GM18858 (cell line): Measurements from ENCODE around the gene STC2.
"Not testable (repeated sequence)": the region's sequence is repeated elsewhere in the genome, so short reads cannot be mapped to it uniquely, and the experiment has no call there.

Experiments used
- ATAC-seq: cut with Tn5 transposase; IDR thresholded peaks from one replicate; pipeline ENCODE4 v1.9.1; 2021; ENCODE audit not compliant: unreplicated experiment

Gene STC2, protein sequence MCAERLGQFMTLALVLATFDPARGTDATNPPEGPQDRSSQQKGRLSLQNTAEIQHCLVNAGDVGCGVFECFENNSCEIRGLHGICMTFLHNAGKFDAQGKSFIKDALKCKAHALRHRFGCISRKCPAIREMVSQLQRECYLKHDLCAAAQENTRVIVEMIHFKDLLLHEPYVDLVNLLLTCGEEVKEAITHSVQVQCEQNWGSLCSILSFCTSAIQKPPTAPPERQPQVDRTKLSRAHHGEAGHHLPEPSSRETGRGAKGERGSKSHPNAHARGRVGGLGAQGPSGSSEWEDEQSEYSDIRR

DNA sequence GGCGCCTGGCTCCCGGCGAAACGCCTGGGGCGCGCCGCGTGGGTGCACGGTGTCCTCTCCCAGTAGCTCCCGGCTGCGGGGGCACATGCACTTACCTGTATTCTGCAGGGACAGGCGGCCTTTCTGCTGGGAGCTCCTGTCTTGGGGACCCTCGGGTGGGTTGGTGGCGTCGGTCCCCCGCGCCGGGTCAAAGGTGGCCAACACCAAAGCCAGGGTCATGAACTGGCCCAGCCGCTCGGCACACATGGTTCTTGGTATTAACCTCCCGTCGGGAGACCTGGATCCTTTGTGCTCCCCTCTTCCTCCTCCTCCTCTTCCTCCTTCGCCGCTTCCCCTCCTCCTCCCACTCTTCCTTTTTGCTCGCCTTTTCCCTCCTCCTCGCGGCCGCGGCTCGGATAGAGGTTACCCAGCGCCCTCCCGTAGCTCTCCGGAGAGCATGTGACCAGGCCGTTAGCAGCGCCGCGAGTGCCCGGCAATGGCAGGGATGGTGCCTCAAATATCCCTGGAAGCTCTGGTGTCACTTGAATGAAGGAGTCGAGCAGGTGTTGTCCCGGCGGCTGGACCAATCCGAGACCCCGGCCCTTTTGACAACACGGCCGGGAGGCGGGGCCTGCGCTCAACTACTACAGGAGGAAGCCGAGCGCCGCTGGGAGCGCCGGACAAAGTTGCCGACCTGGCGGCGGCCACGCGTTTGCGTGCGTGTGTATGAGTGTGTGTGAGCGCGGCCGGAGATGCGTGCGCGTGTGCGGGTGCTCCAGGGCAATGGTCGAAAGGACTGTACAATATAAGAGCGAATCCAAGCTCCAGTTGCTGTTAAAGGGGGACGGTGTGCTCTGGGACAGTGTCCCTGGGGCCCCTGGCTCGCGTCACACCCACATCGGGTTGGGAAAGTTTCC is at the start of gene STC2:
STC2 (minus strand) TSS at position 467 of the 896 bp plus-strand sequence; CDS start at position 246, 221 bp downstream.
- ATAC-seq = peak; percentile 26

DNA sequence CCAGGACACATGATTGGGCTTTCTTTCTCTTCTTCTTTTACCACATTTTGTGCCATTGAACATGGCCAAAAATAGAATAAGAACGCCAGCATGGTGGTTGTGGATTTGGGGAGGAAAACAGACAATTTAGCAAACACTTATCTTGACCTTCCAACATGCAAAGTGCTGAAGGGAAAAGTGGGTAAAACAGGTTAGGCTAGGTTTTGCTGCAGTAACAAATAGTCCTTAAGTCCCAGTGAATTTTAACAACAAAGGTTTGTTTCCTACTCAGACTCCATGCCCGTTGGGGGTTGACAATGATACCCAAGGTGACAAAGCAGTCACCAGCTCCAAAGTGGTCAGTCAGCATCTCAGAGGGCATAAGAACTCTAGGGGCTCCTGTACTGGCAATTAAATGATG is 43.2 kb upstream of the STC2 start:
- ATAC-seq = no peak

DNA sequence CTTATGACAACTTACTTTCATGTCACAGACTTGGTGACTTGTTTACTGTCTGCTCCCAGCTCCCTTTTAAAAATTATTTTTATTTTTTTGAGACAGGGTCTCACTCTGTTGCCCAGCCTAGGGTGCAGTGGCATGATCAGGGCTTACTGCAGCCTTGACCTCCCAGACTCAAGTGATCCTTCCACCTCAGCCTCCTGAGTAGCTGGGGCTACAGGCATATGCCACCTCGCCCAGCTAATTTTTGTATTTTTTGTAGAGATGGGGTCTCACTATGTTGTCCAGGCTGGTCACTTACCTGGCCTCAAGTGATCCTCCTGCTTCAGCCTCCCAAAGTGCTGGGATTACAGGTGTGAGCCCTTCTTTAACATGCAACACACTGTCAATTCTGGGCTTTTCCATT is 35.2 kb upstream of the STC2 start:
- ATAC-seq = not testable (repeated sequence)

DNA sequence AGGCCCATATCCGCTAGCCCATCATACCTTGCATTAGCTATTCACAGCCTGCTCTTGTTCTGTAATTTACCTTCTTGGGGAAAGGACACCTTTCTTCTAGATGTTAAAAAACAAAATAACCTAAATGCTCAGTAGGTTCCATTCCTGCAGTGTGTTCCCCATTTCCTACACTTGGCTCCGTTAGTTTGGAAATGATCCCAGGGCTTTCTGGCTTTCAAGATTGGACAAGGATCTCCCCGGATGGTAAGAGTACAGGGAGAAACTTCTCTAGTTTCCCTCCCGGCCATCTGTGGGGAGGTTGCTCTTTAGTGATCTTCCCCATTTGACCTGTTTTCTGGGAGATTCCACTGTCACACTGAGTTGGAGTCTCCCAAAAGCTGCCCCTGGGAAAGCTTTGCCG is 27.3 kb upstream of the STC2 start:
- no peak for ATAC-seq

DNA sequence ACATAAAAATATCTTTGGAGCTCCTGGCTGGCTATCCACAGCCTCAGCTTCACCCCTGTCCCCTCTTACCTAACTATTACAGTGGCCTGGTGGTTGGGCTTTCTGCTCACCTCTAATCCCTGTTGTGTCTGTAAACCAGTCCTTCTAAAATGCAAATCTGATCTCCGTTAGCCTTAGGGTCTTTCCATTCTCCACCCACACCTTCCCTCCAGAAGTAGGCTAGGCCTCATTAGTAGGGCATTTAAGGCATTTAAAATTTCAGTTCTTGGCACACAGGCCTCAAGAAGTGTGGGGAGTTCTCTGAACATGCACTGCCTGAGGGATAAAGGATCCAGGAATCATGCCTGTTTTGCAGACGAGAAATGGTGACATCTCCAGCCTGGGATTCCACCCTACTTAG is 26.4 kb upstream of the STC2 start:
- no peak for ATAC-seq

DNA sequence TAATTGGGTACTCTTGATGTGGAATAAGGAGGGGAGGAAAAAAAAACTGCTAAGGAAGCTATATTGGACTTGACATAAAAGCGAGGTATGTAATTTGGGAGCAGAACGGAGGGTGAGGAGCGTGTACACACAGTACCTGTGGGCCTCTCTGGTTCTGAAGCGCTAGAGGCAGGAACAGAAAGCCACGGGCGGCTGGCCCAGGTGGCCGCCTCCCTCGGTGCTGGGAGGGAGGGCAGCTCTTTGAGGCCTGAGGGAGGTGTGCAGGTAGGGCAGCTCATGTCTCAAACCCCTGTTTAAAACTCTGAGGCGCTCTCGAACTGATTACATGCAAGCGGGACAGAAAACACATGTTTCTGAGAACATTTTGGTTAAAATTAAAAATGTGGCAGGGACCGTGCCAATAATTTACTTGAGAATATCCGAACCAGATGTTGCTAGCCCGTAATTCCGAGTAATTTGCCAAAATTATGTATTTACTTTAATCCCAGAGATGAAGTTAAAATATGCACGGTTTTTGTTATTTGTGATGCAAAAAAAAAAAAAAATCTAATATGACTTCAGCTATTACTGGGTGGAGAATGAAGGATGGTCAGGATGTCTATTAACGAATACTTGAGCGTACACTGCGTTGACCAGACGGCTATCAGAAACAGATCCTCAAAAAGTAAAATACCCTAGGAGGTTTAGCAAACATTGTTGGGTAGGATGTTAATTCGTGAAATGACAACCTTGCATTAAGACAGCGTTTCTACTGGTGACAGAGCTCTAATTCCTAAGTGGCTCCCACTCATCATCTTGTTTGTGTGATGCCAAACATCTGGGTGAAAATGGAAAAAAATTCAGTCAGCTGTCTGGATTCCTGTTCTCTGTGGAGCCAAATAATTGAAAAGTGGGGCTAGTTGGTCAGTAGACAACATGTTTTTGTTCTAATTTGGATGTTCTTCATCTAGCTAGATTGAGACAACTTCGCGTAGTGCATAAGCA is 24.4 kb upstream of the STC2 start:
- ATAC-seq = no peak

DNA sequence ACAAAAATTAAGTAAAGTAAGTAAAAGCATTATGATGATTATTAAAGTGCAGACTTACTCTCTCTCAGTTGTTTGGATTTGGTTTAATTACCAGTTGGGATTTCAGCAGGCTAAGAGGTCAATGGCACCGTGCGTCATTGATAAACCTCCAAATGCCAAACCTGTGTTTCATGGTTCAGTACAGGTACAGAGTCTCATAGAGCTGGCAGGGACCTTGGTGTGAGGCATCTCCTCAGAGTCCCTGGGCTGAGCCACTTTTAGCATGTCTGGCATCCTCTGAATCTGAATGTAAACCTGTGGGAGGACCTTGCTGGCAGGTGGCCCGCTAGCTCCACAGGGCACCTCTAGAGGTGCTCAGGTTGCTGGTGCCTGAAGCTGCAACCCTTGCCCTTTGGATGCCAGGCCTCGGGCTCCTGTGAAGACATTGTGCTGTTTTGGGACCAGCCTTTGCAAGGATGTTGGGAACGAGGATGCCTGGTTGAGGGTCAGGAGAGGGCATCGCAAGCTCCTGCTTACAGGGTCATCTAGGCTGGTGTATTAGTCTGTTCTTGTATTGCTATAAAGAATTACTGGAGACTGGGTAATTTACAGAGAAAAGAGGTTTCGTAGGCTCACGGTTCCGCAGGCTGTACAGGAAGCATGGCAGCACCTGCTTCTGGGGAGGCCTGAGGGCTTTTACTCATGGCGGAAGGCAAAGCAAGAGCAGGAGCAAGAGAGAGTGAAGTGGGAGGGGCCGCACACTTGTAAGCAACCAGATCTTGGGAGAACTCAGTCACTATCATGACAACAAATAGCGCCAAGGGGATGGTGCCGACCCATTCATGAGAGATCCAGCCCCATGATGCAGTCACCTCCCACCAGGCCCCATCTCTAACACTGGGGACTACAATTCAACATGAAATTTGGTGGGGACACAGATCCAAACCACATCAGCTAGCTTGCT is 14.9 kb upstream of the STC2 start:
- ATAC-seq = no peak

DNA sequence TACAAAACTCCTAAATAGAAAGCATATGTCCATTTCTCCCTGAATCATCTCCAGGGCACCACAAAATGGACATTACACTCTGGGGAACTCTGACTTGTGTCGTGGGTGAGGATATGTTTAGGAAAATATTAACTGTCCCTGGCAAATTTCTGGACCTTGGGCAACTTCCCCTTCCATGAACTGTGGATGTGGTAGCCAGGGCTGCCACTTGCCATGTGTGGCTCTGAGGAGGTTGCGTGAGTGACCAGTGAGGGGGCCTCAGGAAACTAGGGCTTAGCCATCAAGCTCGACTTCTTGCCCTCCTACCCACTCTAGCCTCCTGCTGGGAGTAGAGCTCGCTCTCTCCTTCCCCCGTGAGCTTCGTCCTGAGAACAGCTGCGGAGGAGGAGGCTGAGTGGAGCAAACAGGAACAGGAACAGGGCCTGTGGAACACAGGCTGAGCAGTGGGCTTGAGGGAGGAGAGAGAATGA is 13.8 kb upstream of the STC2 start:
- ATAC-seq = no peak

DNA sequence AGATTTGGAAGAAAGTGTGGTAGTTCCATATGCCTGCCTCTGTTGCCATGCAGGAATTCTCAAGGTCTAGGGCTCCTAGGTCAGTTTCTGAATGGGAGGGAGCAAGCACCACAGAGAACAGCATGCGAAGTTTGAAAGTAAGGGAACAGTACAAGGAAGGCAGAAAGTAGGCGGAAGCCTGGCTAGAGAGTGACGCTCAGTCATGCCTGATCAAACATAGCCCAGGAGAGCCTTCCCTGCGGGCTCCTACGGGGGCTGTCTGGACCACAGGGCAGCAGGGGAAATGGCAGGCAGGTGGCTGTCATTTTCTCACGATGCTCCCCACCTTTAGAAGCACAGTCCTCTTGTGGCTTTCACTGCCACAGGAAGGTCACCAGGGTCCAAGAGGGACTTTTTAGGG is 12.8 kb upstream of the STC2 start:
- ATAC-seq = no peak

DNA sequence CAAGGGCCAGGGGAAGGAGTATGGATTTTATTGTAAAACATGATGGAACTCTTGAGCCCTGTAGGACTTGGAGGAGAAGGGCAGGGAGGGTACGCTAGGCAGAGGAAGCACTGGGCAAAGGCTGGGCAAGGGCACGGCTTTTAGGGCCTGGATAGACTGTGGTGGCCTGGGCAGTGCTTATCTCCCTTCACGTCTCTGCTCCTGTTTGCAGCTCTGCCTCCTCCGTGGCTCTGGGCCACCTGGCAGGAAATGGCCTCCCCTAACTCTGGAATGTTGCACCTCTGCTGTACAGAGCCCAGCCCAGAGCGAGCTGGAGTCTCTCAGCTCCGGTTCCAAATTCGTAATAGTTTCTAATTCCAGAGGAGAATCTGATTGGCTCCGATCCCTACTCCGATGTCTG is 12.2 kb upstream of the STC2 start:
- no peak for ATAC-seq

DNA sequence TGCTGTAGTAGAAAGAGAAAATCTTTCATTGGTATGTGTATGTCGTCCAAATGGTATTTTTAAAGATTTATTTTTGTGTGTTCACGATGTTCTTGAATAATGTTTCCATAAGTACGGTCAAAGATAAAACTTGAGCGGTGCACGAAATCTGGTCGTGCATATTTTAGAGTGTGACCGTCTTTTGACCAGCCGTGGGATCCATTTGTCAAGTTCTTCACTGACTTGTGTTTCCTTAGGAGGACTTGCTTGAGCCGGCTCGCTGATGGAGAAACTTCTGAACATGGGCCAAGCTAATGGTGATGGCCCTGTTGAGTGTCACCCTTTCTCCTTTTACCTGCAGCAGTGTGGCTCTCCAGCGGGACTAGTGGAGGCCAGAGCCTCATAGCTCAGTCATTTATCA is 11.1 kb upstream of the STC2 start:
- no peak for ATAC-seq

DNA sequence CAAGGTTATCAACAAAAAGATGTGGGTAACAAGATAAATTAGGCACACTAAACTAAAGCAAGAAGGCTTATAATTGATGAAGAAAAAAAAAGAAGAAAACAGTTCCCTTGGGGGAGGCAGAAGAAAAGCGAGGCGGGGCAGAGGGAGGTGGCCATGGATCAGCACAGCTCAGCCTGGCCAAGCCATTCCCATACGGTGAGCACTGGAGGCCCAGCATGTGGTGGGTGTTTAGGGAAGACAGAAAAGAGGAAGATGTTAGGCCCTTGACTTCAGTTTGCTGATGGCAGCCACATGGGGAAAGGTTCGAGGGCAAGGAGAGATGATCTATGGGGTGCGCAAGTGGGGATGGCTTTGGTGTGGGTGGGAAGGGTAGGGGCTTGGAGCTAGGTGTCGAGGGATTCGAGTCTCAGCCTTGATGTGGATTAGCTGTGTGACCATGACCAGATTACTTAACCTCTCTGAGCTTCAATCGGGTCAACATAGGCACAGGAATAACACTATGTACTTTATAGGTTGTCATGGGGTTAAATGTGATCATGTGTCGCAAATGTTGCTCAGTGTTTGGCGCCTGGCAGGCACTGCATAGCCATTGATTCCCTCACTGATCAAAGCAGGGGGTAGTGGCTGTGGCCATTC is 10.3 kb upstream of the STC2 start:
- ATAC-seq = no peak

DNA sequence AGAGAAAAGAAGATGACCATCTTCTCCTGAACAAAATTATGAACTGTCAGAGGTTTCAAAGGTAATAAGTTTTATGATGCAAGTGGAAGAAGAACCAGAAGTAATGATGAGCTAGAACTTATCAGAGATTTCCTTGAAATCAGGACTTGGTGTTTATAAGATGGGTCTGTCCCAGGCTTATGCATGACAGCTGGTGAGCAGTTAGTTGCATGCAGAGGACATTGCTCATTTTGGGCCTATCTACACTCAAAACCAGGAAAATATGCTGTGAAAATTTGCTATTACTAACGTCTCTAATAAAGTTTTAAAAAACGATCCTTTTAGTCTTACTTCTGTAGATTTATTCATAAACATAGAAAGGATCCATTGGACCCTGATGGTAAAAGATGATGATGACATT is 6.6 kb upstream of the STC2 start:
- ATAC-seq = no peak

DNA sequence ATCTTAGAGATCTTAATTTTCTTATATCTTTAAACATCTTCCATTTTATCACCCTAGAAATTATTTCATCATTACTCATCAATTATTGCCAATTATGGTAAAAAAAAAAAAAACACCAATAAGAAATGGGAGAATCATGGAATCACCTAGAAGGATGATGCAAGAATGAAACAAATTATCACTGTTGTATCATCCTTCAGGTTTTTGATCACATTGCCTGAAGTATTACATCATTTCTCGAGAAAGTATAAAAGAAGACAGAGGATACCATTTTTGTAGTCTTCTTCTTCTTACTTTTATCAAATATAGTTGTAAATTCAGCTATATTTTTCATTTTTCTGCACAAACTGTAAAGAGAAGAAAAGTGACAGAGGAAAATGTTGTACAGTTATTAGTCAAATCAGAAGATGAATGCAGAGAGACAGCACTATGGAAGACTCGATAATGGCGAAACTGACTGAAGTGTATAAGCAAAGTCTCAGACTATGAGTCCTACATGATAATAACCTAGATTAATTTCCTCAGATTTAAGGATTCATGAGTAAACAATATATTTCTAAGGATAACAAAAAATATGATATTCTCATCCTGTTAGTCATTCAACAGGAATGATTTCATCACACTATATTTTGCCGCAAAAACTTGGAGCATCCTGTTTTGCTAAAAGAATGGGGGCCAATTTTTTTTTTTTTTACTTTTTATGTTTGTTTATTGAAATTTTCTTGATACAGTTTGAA is 5.9 kb upstream of the STC2 start:
- ATAC-seq = no peak

DNA sequence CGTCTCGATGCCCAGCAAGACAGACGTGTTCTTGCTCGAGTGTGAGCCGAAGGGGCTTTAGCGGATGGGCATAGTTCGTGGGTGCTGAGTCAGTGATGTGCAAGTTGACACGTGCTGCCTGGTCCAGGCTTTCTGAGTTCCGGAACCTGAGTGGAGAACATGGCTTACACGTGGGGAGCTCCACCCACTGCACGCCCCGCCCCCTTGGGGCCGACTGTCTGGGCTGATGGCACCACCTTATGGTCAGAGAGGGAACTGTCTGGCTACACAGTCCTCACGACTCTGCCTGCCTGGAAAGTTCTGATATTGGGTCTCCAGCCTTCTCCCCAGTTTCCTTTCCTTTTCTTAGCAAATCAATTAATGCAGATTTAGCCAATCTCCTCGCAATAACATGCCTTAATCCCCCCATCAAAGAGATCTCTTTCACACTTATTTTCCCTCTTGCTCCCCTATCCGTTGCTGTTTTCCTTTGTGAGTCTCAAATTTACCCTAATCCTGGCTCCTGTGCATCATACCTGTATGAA is 3.8 kb upstream of the STC2 start:
- ATAC-seq = peak; percentile 62

DNA sequence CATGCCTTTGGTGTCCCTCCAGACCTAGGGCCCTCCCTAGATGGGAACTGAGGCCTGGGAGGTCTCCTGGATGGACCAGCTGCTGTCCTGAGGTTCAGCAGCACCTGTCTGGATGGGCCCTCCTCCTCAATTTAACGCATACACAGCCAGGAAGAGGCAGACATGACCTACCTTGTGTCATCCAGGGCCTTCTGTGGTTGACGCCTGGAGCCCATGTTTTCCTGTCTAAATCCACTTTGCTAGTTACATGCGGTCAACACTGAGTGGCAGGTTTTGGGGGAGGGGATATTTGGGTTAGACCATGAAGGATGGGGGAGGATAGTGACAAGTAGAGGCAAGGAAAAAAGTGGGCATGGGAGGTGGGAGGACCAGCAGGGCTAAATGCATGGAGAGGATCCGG is 3.1 kb upstream of the STC2 start:
- no peak for ATAC-seq

DNA sequence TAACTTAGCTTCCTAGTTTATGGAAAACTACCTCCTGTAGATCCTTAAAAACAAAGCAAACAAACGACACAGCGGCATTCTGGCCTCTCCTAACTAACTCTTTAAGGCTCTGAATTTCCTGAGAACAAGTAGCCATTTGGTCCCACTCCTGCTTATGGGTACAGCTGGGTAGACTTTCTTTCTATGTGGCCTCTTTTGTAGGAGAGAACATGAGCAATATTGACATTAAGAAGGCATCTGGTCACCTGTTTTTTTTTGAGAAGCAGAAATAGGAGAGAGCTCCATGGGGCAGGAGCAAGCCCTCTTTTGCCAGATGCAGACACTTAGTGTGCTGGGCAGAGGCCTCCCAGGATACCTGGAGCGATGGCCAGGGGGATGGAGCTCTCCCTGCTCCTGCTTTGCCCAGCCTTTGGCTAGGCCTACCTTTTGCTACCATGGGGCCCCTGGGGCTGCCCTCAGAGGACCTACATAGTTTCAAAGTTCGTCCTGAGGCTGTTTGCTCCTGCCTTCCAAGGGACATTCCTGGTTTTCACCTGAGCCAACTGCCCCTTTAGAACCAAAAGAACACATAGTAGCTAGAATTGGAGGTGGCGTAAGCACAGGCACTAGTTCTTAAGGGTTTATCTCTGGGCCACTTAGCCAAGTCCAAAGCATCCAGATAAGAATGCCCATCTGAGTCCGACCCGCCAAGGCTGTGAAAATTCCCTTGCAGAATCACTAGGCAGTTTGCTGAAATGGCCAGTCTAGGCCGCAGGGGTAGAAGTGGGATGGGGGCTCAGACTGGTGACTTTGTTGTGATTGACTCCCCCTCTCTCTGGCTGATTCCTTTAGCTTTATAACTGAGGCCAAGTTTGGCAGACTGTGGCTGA is 2.4 kb upstream of the STC2 start:
- ATAC-seq = no peak
